Measurements from ENCODE around the gene ERI2.
"Not testable (repeated sequence)": the region's sequence is repeated elsewhere in the genome, so short reads cannot be mapped to it uniquely, and the experiment has no call there.

ERI2 gene

DNA sequence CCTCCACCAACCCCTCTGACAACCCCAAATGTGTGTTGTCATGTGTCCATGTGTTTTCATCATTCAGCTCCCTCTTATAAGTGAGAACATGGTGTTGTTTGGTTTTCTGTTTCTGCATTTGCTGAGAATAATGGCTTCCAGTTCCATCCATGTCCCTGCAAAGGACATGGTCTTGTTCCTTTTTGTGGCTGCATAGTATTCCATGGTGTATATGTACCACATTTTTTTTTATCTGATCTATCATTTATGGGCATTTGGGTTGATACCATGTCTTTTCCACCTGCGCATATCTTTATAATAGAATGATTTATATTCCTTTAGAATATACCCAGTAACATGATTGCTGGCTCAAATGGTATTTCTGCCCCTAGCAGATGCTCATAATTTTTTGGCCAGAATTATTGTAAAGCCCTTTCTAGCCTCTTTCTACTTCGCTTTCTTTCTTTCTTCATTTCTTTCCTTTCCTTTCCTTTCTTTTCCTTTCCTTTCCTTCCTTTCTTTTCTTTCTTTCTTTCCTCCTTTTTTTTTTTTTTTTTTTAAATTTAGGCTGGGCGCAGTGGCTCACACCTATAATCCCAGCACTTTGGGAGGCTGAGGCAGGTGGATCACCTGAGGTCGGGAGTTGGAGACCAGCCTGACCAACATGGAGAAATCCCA is 12.8 kb upstream of the ERI2 start:
- no peak for DNase-seq (ENCODE audit: low spot score)

DNA sequence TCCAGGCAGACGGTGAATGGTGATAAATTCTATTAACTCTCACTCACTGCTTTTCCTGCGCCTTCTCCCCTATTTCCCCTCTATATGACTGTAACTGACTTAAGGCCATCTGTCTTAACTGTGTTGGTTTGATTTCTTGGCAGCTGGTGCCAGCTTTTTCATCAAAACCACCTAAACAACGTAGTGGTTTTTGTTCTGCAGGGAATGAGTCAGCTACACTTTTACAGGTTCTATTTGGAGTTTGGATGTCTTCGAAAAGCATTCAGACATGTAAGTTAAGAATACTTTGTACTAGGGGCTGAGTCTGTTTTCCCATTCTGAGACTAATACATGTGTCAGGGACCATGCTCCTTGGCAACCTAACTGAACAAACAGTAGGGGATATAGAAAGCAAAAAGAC is 8.5 kb upstream of the ERI2 start:
- DNase-seq (ENCODE audit: low spot score): no peak

DNA sequence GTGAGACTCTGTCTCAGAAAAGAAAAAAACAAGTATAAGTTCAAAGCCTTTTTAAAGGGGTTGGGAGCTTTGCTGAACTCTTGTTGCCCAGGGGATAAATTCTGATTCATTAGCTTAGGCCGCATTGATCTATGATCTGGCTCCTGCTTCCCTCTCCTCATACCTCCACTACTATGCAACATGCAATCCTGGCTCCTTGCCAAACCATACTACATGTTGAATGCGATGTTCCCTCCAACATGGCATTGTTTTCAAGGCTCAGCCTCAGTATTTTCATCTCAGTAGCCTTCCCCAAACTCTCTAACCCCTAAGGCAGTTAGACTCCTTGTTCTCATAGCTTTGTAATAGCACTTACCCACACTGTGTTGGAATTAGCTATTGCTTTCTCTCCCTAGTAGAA is 6.2 kb upstream of the ERI2 start:
- no peak for DNase-seq (ENCODE audit: low spot score)

DNA sequence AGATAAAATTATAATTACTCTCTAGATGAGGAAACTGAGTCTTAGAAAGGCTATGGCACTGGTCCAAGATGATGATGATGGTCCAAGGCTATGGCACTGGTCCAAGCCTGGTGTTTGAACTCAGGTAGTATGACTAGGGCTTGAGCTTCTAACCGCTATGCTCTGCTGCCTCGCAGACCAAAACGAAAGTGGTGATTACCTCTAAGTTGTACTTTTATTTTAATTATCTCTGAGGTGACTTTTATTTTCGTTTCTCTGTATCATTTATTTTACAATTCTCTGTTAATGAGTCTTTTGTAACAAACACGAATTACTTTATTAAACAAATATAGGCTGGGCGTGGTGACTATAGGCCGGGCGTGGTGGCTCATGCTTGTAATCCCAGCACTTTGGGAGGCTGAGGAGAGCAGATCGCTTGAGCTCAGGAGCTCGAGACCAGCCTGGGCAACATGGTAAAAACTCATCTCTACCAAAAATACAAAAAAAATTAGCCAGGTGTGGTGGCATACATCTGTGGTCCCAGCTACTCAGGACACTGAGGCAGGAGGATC is 5.7 kb upstream of the ERI2 start:
- no peak for DNase-seq (ENCODE audit: low spot score)

DNA sequence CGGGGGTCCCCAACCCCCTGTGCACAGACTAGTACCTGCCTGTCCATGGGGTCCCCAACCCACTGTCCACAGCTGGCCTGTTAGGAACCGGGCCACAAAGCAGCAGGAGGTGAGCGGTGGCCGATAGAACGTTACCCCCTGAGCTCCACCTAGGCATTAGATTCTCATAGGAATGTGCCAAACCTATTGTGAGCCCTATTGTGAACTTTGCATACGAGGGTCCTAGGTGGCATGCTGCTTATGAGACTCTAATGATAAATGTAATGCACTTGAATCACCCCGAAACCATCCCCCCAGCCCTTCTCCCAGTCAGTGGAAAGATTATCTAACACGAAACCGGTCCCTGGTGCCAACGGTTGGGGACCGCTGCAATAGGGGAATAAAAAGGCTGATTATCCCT is 1.6 kb upstream of the ERI2 start:
- no peak for DNase-seq (ENCODE audit: low spot score)

DNA sequence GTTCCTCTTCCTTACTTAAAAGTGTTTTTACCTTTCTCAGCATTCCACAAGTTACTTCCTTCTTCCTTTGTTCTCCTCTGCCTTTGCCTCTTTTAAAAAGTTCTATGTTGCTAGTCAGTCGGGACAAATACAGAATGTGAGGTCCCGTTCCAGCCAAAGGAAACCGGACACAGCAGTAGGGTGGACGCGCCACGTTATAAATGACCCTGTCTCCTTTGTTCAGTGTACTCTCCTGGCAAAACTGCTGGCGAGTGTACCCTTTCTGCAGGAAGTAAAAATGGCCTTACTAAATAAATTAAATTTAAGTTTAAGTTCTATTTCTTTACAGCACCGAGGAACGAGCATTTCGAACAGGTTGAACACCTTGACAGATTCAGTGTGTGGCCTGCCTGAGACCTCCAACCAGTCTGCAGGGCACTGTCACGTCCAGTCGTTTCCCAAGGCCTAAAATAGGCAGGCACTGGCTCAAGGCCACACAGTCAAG is 546 bp downstream of the ERI2 start:
- DNase-seq (ENCODE audit: low spot score): not testable (repeated sequence)

DNA sequence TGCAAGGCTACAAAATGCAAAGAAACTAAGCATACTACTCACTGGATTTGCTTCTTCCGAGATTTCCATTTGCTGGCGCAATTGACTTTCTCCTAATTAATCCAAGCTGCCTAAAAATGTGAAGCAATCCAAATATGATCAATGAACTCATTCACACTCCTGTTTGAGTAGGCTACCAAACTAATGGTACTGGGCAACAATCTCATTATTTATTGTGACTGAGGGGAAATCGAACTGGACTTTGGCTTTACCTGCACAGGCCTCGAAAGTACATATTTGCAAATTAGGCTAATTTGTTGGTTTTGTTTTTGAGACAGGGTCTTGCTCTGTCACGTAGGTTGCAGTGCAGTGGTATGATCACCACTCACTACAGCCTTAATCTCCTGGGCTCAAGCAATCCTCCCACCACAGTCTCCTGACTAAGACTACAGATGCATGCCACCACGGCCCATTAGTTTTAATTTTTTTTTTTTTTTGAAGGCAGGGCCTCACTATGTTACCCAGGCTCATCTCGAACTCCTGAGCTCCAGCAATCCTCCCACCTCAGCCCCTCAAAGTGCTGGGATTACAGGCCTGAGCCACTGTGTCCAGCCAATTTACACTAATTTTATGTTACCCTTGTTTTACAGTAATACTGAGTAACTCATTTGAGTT is 2.6 kb downstream of the ERI2 start:
- DNase-seq (ENCODE audit: low spot score): no peak

DNA sequence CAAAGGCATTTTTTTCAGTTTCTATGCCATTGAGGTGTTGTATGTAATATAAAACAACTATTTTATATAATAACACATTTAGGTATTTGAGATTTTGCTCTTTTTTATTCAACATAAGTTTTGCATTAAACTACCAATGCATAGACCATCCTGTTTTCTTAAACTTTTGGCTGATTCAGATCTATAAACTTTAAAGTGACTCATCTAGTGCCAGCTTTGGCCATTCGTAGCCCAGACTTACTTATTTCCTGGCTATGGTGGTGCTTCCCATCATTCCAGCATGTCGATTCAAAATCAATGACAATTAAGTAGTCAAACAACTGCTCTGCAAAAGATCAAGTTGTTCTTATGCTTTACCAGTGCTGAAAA is 3.1 kb downstream of the ERI2 start:
- no peak for DNase-seq (ENCODE audit: low spot score)

DNA sequence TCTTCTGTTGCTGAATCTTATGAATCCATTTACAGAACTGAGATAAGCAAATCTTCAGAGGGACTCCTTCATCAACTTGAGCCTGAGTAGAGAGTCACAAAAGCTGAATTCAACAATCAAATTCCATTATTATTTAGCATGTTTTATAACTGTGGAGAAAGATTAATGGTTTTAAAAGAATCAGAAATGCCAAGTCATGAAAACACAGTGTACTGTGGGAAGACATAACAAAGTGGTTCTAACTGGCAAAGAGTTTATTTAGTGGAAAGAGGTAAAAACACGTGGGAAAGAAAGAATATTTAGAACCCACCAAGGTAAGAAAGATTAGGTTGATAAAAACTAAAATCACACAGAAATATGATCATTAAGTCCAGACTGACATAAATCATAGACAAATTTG is 5.0 kb downstream of the ERI2 start:
- no peak for DNase-seq (ENCODE audit: low spot score)

DNA sequence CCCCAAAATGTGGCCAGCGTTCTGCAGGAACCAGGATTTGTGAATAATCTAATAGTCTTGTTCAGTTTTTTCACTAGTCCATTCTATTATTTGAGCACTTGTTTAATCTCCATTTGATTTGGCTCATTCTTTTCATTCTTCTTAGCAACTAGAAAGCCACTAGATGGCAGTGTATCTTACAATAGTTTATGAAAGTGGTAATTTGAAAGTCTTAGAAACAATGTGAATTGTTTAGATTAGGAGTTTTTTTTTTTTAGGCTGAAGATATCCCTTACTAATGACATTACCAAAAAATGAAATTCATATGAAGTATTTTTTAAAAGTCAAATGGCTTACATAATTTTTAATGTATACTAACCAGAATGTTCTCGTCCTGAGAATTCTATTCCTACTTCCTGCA is 6.7 kb downstream of the ERI2 start:
- peak; percentile 62 for DNase-seq (ENCODE audit: low spot score)

DNA sequence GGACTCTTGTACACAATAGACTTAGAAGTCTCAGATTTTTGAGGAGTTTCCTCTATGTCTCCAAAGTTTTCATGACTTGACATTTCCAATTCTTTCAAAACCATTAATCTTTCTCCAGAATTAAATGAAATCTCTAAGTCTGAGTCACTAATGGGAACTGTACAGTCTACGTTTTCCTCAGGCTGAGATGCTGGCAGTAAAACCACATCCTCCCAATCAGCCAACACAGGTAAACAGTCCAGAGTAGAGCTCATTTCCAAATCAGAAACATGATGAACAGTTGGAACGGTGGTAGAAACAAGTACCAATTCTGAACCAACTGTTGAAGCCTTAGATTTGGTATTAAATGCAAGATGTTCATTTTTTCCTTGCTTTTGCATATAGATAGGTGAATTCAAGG is 7.9 kb downstream of the ERI2 start:
- DNase-seq (ENCODE audit: low spot score): no peak

DNA sequence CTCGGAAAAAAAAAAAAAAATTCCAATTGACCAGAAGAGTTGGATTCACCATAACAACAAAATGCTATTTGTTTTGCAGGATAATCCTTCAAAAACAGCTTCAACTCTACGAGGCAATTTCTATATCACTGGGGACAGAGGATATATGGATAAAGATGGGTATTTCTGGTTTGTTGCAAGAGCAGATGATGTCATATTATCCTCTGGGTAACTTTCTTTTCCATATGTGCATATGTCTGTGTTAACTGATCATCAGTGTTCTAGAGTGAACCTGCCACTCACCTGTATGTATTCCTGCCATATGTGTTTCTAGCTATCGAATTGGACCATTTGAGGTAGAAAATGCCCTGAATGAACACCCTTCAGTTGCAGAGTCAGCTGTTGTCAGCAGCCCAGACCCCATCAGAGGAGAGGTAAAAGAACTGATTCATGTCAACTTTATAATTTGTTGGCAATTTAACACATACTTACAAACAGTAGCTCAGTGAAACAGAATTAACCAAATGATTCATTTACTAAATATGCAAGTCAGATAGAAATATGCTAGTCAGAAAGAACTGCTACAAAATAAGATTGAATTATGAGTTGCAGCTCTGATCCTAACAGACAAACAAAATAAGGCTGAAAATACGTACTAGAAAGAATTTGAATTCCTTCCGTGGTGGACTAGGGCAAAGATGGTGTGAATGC is 14.2 kb downstream of the ERI2 start:
- no peak for DNase-seq (ENCODE audit: low spot score)

DNA sequence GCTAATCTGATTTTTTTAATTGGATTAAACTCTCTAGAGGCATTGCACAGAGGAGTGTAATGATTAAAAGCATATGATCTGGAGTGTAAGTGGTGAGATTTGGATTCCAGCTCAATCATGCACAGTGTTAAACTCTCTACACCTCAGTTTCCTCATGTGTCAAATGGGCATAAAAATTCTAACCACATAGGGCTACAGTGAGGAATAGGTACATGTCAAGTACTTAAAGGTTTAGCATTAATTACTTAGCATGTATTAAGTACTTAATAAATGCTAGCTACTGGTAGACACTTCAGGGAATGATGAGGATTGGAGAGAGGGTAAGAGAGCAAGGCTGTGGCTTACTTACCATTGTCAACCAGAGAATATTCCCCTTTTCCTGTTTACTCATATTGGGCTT is 17.1 kb downstream of the ERI2 start:
- DNase-seq (ENCODE audit: low spot score): no peak

DNA sequence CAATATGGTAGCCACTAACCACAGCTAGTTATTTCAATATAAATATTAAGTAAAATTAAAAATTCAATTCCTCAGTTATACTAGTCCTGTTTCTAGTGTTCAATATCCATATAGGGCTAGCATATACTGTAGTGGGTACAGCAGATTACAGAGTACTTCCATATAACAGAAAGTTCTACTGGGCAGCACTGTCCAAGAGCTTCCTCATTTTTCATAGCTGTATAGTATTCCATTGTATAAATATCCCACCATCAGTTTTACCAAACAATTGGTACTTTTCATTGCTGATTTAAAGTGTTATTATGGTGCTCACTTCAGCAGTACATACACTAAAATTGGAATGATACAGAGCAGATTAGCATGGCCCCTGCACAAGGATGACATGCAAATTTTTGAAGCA is 22.1 kb downstream of the ERI2 start:
- DNase-seq (ENCODE audit: low spot score): no peak

DNA sequence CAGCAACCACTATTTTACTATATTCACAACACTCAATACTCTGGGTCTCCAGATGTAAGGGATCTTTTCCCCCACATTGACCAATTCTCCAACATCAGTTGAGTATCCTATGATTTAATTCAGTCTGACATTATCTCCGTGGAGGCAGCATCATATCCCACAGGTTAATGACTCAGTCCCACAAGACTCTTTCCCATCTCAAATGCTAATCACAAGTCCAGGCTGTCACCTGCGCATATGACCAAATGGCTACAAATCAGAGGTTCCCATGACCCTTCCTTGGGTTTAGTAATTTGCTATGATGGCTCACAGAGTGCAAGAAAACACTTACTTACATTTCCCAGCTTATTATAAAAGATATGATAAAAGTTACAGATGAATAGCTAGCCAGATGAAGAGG is 23.8 kb downstream of the ERI2 start:
- DNase-seq (ENCODE audit: low spot score): no peak

DNA sequence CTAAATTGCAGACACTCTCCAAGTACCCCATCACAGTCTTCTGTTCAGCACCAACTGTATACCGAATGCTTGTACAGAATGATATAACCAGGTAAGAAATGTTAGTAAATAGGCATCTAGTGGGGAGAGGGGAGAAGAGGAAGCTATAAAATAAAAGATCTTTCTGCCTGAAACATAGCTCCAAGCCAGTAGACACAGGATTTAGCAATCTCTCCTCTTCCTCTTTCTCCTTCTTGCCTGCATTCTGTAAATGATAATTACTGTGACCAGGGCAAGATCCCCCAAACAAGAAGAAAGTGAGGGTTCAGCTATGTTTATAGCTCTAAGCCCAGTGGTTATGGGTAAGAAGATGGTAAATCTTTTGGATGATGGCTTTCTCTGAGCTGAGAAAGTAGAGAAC is 24.6 kb downstream of the ERI2 start:
- no peak for DNase-seq (ENCODE audit: low spot score)

DNA sequence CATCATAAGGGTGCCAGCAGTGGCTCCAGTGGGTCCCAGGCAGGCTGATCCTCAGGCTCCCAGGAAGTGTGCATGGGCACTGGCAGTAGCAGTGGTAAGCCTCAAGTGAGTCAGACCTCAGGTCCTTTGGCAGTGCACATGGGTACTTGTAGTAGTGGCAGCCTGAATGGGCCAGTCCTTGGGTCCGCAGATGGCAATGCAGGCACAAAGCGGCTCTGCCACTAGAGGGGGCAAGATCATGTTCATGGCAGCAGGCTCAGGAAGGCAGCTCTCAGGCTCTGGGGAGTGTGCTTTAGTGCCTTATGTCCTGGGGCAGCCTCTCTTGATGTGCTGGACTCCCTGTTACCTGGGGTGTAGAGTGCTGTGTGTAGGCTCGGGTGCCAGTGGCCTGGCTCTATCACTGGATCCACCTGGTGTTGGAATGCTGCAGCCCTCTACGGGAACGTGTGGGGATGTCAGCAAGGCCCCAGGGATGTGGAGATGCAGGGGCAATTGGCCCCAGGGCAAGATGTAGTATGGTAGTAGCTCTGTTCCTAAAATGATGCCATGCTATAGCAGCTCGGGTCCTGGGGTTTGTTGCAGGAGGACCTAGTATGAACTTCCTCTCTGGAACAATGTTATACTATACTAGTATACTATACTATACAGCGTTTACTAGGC is 31.4 kb downstream of the ERI2 start:
- DNase-seq (ENCODE audit: low spot score): peak; percentile 71

DNA sequence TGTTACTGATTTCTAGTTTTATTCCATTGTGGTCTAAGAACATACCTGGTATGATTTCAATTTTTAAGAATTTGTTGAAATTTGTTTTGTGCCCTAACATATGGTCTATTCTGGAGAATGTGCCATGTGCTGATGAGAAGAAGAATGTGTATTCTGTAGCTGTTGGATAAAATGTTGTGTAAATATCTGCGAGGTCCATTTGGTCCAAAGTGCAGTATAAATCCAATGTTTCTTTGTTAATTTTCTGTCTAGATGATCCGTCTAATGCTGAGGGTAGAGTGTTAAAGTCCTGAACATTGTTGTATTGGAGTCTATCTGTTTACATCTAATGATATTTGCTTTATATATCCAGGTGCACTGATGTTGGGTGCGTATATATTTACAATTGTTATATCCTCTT is 32.6 kb downstream of the ERI2 start:
- DNase-seq (ENCODE audit: low spot score): no peak

DNA sequence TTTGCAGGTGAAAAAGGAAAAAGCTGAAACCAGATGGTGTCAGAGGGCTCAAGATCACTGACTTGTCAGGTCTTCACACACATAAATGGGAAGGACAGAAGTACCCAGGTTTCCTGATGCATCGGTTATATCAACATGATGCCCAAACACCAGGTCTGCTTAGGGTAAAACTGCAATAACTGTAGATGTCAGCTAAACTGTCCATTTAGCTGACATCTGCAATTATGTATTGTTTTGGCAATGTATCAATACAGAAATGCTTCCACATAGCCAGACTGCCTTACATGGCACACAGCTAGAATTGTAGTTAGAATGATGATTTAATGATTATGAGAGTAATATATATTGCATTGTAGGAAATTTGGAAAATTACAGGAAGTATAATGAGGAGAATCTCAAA is 37.5 kb downstream of the ERI2 start:
- DNase-seq (ENCODE audit: low spot score): no peak

DNA sequence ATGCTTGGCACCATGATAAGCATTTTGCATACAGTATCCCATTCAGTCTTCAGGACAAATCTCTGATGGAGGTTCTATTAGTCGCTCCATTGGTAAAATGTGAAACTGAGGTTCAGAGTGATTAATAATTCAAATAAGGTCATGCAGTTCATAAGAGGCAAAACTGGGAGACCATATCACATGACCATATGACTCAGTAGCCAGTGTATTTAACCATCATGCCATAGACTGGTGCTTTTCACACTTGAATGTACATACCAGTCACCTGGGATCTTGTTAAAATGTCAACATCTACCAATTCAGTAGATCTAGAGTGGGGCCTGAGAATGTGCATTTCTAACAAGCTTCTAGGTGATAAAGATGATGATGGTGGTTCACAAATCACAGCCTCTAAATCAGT is 38.2 kb downstream of the ERI2 start:
- no peak for DNase-seq (ENCODE audit: low spot score)

DNA sequence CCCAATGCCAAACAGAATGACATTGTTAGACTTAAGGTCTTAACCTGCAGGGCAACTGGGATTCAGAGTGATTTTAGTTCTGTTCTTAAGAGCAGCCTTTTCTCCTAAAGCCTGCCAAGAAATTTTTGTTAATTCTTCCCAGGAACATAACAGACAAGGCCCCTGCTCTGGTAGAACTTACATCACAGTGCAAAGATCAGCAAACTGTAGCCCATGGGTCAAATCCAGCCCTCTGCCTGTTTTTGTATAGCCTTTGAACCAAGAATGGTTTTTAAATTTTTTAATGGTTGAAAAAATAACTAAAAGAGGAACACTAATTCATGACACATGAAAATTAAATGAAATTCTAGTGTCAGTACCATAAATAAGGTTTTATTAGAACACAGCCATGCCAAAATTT is 38.7 kb downstream of the ERI2 start:
- DNase-seq (ENCODE audit: low spot score): no peak

DNA sequence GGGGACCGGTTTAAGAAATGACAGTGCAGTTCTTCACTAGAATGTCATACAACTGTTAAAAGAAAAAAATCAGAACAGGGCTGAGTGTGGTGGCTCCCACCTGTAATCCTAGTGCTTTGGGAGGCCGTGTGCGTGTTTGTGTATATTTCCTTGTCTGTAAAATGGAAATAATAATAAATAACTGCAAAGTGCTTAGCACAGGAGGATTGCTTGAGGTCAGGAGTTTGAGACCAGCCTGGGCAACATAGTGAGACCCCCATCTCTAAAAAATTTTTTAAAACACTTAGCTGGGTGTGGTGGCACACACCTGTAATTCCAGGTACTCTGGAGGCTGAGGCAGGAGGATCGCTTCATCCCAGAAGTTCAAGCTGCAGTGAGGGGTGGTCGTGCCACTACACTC is 40.0 kb downstream of the ERI2 start:
- DNase-seq (ENCODE audit: low spot score): no peak

DNA sequence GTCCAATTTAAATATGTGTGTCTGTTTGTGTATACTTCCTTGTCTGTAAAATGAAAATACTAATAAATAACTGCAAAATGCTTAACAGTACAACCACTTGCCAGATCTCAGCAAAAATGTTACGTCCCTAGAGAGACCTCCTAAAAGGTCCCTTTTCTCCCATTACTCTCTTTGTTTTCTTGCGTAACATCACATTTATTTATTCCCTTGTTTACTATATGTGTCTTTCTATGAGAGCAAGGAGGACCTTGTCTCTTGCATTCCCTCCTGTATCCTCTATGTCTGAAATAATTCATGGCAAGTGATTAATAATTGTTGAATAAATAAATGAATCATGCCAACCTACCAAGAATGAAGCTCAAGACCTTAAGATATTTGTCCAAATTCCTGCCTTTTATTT is 40.5 kb downstream of the ERI2 start:
- no peak for DNase-seq (ENCODE audit: low spot score)
